GM19193 (cell line): ENCODE data around the gene FGFBP1.

Experiments used
- POLR2A ChIP-seq: IDR thresholded peaks from 4 replicates; pipeline ENCODE4 v1.6.1; 2011; ENCODE audit not compliant: insufficient read depth, insufficient read length; ENCODE audit errors: extremely low read depth

The FGFBP1 gene

DNA sequence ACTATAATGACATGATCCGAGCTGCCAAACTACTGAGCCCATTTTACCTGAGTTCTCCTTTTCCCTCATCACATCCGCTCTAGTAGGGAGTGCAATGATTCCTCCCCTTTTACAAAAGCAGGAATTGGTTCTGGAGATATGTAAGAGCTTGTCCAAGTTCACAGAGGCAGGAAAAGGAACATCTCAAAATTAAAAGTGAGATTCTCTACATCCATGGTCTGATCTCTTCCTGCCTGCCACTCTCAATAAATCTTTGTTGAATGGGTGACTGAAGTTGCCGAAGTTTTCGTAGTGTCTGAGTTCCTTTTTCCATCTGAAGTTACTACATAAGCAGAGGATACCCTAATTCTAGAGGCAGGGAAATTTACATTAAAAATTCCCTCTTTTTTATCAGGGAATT is at the start of gene FGFBP1:
TSS of gene FGFBP1 (minus strand) at position 101 of the 400 bp plus-strand sequence. CDS start 2,108 bp downstream, outside the sequence.
- TF ChIP-seq POLR2A, result no peak

DNA sequence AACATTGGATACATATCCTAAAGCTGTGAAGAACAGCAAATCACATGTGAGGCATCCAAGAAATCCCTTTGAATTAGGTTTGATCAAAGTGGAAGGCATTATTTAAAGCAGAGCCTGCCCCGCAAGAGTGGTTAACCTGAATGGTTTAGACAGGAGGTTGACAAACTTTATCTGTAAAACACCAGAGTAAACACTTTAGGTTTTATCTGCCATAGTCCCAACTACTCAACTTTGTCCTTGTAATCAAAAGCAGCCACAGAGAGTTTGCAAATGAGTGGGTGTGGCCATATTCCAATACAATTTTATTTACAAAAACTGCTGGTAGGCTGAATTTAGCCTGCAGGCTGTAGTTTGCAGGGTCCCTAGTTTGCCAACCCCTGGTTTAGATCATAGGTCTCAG is 49.7 kb upstream of the FGFBP1 start:
- no peak for TF ChIP-seq POLR2A

GRCh38 chr4:15986907-15987306 is 48.4 kb upstream of the FGFBP1 start:
- TF ChIP-seq POLR2A, result no peak

DNA sequence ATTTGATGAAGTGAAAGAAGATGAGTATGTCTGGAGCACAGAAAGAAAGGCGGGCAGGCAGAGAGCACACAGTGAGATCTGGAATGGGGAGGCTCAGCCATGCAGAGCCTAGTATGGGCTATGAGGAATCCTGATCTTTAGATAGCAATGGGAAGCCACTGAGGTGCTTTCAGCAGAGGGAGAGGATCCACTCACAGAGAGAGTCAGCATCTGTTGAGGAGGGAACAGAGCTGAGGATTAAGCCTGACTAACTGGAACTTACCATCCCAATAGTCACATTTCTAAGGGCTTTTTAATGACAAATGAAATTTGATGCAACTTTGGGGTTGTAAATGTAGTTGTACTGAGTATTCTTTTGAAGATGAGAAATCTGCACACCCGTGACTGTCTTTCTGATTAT is 45.1 kb upstream of the FGFBP1 start:
- no peak for TF ChIP-seq POLR2A

GRCh38 chr4:15982842-15983524 is 44.4 kb upstream of the FGFBP1 start:
- no peak for TF ChIP-seq POLR2A

GRCh38 chr4:15976456-15977447 is 38.2 kb upstream of the FGFBP1 start:
- no peak for TF ChIP-seq POLR2A

GRCh38 chr4:15971068-15971801 is 32.7 kb upstream of the FGFBP1 start:
- TF ChIP-seq POLR2A, result no peak

- TF ChIP-seq POLR2A, result no peak
These were observed 30.2 kb upstream of the FGFBP1 start for GRCh38 chr4:15968551-15969300.

GRCh38 chr4:15965325-15965724 is 26.8 kb upstream of the FGFBP1 start:
- no peak for TF ChIP-seq POLR2A

GRCh38 chr4:15964159-15964558 is 25.6 kb upstream of the FGFBP1 start:
- no peak for TF ChIP-seq POLR2A

DNA sequence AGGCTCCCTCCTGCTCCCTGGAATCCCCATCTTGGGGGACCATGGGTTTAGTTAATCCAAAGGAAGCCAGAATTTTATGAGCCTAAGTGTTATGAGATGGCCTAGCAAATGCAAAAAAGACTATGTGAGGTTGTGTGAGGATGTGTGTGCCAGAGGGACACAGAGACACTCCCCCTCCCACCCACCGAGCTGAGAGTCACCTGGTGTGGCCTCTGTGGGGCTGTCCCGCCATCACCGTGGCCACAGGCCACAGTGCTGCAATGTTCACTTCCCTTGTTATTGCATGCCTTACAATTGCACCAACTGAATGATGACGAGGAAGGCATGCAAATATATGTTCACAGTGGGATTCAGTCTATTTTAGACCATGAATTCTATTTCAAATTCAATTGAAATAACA is 25.0 kb upstream of the FGFBP1 start:
- TF ChIP-seq POLR2A, result no peak

GRCh38 chr4:15963001-15963451 is 24.5 kb upstream of the FGFBP1 start, which contains the start of gene FGFBP2:
Gene FGFBP2 (minus strand): TSS chr4:15963175. CDS start chr4:15963129, 46 bp downstream.
- no peak for TF ChIP-seq POLR2A

DNA sequence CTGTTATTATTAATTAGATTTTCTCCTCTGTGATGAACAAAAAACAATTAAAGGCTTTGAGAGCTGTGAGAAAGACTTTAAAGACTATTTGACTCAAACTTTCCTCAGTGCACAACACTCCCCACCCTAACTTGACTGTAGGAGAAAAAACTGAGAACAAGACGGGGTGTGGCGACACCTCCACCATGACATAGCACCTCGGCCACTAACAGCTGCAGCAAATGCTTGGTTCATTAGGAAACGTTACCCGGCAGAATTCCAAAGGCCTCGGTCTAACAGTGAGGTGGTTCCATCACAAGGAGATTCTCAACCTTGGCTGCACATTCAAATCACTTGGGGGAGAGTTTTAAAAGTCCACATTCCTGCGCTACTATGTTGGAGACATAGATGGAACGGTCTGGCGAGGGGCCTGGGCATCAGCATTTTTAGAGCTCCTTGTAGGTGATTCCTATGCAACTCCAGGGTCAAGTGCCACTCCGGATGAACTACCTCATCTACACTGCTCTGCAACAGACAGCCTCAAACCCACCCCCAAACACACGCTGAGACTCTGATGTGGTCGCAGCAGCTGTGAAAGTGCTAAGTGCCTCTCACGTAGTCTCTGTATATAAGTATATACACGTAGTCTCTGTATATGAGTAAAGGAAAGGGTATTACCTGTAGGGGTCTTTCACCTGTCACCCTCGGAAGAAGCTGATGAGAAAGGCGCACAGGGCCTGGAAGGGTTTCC is 23.4 kb upstream of the FGFBP1 start:
- no peak for TF ChIP-seq POLR2A
